Embryonic facial prominence (tissue), 1 donor: ENCODE data around the gene BAZ1B.
"Not testable (repeated sequence)": the region's sequence is repeated elsewhere in the genome, so short reads cannot be mapped to it uniquely, and the experiment has no call there.

Experiments
- DNase-seq: peaks from one replicate; pipeline ENCODE4 v3.0.0-alpha.2; 2016; ENCODE audit errors: extremely low spot score

Gene BAZ1B

DNA sequence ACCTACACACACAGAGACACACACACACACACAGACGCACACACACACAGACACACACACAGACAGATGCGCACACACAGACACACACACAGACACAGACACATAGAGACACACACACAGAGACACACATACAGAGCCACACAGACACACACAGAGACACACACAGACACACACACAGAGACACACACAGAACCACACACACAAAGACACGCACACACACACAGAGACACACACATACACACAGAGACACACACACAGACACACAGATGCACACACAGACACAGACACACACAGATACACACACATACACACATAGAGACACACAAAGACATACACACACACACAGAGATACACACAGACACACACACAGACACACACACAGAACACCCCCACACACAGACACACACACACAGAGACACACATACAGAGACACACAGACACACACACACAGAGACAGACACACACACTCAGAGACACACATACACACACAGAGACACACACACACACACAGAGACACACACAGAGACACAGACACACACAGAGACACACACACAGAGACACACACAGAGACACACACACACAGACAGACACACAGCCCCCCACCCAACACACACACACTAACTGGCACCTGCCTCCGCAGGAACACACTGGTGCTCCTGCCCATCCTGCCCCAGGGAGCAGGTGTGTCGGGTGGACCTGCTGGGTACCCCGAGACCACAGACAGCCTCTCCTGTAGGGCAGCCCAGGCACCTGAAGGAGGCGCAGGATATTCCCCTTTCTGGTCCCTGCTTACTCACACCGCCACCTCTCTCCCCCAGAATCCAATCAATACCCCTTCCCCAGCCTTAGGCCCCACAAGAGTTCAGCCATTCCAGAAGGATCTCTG lies 93.9 kb downstream of the BAZ1B start:
- no peak for DNase-seq

DNA sequence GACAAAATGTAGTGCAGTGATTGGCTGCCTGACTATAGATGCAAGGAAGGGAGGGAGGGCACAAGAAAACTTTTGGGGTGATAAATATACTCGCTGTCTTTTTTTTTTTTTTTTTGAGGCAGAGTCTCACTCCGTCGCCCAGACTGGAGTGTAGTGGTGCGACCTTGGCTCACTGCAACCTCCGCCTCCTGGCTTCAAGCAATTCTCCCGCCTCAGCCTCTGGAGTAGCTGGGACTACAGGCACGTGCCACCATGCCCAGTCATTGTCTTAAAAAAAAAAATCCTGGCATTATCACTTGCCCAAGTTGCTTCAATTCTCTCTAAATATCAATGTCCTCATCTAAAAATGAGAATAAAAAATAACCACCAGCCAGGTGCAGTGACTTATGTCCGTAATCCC lies 96.1 kb downstream of the BAZ1B start:
- DNase-seq: no peak

DNA sequence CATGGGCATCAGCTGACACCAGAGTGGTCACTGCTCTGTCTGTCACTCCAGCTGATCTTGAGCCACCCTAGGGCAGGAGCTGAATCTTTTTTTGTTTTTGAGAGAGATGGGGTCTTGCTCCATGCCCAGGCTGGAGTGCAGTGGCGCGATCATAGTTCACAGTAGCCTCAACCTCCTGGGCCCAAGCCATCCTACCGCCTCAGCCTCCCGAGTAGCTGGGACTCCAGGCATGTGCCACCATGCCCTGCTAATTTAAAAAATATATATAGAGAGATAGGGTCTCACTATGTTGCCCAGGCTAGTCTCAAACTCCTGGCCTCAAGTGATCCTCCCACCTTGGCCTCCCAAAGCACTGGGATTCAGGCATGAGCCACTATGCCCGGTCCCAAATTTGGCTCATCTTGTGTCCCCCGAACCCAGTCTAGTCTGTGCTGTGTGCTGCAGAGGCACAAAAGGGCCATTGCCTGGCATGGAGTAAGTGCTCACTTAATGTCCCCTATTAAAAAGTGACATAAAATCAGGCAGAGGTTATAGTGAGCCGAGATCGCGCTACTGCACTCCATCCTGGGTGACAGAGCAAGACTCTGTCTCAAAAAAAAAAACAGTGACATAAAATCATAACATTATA lies 96.6 kb downstream of the BAZ1B start:
- no peak for DNase-seq

DNA sequence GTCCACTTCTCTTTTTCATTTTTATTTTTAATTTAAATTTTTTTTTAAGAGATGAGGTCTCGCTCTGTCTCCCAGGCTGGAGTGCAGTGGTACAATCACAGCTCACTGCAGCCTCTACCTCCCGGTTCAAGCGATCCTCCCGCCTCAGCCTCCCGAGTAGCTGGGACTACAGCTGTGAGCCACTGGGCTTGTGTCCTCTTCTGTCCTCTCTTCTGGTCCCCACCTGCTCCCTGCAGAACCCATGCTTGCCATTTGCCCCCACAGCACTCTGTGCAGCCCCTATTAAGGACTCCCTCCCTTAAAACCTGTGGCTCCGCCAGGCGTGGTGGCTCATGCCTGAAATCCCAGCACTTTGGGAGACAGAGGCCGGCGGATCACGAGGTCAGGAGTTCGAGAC lies 97.6 kb downstream of the BAZ1B start:
- no peak for DNase-seq

DNA sequence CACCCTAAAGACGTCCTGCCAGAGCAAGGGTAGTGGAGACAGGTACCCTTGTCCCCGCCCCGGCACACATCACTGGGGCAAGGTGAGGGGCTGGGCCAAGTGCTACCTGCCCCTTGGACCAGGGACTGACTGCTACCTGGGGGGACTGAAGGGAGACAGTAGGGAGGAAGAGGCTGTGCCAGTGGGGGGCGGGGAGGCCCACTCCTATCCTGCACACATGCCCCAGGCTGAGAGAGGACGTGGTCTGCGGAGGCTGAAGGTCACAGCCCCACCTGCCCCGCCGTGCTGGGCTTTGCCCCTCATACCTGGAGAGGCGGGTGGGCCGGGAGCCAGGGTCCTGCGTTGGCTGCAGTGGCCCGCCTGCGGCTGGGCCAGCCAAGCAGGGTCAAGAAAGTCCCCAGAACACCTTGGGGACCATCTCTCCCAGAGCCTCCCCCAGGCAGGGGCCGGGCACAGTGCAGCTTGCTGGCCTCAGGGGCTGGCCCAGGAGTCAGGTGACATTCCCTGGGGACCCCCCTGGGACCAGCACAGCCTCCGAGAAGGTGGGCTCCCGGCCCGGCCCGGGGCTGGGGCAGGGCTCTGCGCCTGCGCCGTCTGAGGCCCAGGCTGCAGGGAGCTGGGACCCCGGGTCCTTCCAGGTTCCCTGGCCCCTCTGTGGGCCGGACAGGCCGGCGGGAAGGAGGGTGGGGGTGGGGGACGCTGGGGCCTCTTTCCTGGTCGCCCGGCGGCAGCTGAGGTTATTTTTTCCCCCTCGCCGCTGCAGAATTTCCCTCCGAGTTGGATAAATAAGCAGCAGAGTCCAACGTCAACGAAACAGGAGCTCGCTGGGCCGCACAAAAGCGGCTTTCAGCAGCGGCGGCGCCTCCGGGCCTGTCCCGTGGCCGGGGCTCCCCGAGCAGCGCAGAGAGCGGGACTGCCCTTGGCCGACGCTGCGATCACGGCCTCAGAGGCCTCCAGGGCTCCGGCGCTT lies 98.3 kb downstream of the BAZ1B start:
- no peak for DNase-seq

DNA sequence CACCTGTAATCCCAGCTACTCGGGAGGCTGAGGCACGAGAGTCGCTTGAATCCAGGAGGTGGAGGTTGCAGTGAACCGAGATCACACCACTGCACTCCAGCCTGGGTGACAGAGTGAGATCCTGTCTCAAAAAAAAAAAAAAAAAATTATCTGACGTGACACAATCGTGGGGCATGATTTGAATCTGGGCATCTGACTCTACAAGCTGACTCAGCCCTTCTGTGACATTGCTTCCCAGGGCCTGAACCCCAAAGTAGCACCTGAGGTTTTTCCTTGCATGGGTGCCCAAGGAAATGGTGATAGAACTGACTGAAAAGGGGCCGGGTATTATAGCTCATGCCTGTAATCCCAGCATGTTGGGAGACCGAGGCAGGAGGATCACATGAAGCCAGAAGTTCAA lies 101.5 kb downstream of the BAZ1B start:
- DNase-seq: not testable (repeated sequence)

DNA sequence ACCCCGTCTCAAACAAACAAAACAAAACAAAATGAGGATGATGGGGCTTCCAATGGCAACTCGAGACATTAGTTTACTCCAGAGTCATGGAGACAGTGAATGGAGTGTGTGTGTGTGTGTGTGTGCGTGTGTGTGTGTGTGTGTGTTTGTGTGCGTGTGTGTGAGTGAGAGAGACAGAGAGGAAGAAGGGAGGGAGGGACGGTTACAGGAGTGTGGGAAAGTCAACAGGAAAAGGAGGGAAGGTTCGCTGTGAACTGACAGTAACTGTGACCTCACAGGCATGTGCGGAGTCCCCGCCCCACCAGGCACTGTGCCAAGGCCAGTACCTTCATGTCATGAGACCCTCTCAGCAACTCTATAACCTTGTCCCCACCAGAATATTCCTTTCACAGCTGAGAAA lies 102.1 kb downstream of the BAZ1B start:
- not testable (repeated sequence) for DNase-seq

DNA sequence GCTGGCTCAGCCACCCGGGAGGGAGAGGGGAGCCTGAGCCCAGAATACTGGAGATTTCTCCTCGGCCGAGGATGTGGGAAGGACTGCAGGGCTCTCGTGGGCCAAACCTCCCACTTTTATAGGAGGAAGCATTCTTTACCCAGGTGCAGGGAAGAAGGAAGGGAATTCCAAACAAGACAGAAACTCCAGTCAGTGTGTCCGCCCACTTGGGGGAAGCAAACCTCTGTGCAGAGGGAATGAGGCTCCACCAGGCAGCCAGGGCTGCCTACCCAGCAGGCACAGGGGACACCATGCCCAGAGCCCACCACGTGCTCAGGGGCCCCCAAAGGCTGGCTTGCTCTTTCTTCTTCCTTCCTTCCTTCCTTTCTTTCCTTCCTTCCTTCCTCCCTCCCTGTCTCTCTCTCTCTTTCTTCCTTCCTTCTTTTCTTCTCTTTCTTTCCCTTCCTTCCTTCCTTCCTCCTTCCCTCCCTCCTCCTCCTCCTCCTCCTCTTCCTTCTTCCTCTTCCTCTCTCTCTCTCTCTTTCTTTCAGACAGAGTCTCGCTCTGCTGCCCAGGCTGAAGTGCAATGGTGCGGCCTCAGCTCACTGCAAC lies 103.9 kb downstream of the BAZ1B start:
- DNase-seq: no peak

DNA sequence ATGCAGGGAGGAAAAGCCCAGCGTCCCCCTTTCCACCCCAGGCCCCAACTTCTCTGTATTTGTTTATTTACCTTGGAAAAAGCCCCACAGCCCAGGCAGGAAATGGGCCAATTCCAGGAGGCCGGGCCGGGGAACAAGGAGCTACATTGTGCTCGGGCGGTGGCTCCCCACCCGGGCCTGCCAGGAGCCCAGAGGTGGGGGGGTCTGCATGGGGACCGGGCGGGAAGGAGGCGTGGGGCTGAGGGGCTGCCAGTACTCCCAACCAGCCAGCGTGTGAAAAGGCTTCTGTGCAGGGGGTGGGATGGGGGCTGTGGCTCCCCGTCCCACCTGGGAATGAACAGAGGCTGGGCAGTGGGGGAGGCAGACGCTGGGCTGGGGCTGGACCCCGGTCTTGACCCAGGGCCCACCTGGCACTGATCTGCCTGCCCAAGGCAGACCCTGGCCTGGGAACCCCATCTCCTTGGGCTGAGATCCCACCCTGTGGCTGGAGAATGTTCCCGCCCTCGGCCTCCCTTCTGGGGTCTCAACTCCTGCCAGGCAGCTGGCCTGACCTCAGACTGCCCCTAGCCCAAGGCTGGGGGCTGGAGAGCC lies 111.5 kb downstream of the BAZ1B start:
- DNase-seq: peak; percentile 25

DNA sequence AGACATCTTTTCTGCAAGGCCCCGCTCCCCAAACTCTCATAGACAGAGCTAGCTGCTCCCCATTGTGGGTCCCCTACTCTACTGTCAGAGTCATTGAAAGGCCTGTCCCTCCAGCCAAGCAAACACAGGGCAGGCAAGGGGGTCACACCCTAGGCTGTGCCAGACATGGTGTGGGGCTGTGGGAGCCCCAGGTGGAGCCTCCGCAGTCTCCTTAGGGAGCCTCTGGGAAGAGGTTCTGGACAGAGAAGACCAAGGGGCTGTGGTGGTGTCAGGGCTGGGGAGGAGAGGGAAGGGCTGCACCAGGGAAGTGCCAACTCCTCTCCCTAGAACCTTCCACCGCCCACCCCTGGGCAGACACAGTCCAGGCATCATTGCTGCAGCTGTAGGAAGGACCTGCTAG lies 117.2 kb downstream of the BAZ1B start:
- not testable (repeated sequence) for DNase-seq

DNA sequence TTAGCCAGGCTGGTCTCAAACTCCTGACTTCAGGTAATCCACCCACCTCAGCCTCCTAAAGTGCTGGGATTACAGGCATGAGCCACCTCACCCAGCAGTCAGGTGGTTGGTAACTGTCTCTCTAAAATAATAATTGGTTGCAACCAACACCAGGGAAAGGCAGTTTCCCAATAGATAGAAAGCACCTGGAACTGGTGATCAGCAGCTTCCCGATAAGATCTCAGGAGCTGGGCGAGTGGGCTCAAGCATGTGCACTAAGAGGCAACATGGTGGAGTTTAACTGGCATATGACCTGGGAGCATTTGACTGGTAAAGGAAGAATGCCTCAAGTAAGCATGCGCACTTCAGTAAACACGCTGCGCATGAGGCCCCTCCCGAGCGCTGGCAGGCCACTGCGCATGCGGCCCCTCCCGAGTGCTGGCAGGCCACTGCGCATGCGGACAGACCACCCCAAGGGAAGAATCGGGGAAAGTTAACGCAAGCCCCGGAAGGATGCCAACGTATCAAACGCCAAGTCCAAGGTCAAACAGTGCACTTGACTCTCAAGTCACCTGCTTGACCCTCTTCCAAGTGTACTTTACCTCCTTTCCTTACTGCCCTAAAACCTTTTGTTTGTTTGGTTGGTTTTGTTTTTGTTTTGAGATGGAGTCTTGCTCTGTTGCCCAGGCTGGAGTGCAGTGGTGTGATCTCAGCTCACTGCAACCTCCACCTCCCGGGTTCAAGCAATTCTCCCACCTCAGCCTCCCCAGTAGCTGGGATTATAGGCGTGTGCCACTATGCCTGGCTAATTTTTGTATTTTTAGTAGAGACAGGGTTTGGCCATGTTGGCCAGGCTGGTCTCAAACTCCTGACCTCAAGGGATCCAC lies 122.7 kb downstream of the BAZ1B start:
- DNase-seq: peak; percentile 28

DNA sequence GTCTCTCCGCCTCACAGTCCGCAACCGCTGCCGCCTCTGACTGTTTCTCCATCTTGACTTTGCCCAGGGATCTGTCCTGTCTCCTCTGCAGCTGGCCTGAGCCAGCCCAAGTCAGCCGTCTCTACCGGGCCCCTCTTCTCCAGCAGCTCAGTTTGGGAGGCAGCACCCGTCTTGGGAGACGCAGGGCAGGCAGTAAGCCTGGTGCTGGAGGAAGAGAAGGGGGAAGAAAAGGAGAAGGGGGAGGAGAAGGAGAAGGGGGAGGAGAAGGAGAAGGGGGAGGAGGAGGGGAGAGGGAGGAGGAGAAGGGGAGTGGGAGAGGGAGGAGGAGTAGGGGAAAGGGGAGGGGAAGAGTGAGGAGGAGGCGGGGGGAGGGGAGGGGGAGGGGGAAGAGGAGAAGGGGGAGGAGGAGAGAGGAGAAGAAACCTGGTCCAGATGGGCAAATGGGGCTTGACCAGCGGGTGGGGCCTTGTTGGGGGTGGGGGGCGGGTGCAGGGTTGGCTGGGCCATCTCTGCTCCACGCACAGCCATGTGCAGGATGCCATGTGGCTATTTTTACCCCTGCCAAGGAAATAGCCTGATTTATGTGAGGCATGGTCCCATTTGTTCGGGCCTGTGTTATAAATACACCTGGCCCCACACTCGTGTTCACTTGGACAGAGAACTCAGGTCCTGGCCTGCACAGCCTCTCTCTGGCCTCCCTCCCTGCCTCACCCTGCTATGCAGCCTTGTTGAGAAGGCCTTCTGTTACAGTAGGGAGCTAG lies 124.4 kb downstream of the BAZ1B start:
- peak; percentile 73 for DNase-seq

DNA sequence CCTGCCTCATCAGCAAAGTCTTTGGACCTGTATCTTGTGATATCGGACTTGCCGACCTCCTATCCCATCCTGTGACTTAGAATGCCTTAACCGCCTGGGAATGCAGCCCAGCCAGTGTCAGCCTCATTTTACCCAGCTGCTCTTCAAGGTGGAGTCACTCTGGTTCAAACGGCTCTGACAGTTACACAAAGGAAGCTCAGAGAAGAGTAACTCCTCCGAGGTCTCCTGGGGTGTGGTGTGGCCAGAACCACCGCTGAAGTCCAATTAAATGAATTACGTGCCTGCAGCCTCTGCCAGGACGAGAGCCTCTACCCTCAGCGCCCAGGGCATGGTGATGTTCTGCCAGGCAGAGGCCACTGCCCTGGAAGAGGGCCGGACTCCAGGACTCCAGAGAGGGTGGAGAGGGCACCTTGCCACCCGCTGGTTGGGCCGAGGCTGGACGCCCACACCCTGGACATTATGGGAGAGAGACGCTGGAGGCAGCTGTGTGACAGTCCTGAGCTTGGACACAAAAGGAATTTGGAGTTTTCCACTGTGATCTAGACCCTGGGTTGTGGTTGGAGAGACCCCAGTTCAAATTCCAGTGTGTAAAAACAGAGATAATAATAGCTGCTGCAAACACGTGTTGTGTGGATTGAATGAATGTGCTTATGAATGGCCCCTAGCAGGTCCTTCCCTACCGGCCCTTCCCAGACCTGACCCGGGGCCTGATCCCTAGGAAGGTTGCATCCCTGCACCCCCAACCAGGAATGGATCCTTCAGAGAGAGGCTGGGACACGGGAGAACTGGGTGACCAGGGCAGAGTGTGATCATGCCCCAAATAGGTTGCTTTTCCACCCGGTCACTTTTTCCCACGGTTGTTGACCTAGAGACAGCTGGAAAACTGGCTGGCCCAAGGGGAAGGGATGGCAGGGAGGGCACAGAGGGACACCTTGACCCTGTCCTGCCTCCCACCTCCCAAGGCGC lies 126.3 kb downstream of the BAZ1B start:
- no peak for DNase-seq

DNA sequence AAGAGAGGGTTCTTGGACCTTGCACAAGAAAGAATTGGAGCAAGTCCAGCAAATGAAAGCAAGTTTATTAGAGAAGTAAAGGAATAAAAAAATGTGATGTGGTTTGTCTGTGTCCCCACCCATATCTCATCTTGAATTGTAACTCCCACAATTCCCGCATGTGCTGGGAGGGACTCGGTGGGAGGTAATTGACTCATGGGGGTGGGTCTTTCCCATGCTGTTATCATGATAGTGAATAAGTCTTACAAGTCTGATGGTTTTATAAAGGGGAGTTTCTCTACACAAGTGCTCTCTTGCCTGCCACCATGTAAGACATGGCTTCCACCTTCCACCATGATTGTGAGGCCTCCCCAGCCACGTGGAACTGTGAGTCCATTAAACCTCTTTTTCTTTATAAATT lies 127.7 kb downstream of the BAZ1B start:
- DNase-seq: no peak

DNA sequence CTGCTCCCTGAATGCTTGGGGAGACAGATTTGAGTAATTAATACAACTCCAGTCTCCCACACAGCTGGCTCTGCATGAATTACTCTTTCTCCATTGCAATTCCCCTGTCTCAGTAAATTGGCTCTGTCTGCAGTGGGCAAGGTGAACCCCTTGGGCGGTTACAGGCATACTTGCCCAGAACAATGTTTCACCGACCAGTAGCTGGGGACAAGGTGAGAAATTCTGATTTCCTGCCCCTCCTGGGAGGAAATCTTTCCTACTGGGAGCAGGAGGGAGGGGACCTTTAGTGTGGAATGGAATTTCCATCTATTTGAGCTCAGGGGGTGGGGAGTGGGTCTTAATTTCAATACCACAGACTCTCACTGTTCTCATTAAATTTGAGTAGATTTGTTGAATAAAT lies 130.7 kb downstream of the BAZ1B start:
- DNase-seq: no peak
